ENCODE measurements around the gene CFAP61. TPM values are rescaled to one million over a fixed set of nuclear protein-coding genes. Genes with fewer than 3 reads are reported as not detected.
"Not testable (repeated sequence)": the region's sequence is repeated elsewhere in the genome, so short reads cannot be mapped to it uniquely, and the experiment has no call there.

Gene CFAP61
- polyA plus RNA-seq, 1 of the 3 experiments (the other 2 are of a cell fraction): 0.26 TPM

GRCh38 chr20:20103486-20103885 is 51.2 kb downstream of the CFAP61 start:
- Histone ChIP-seq H3F3A (replicated peaks; ENCODE audit: insufficient read depth) (no peaks in the 10 kb centered on the region), H2AFZ (ENCODE audit: low read depth) (no peak overlapping the region), H3K27ac (ENCODE audit: low read depth in 2 of 2, low read length in 1 of 2) (no peak overlapping the region), H3K79me2 (ENCODE audit: insufficient read depth) (no peaks in the 10 kb centered on the region), H3K36me3 (replicated peaks in 1 of 2; ENCODE audit: control insufficient read depth in 1 of 2, insufficient read depth in 2 of 2, low read length in 1 of 2) (no peaks in the 10 kb centered on the region), H4K20me1 (ENCODE audit: insufficient read depth) (no peaks in the 10 kb centered on the region), H3K4me1 (ENCODE audit: control insufficient read depth in 1 of 2, insufficient read depth in 2 of 2, low read depth in 1 of 2, low read length in 1 of 2) (no peaks in the 10 kb centered on the region), H3K4me2 (no peak overlapping the region), H3K4me3 (ENCODE audit: low read depth in 2 of 2, low read length in 1 of 2) (no peak overlapping the region), H3K9me2 (no peaks in the 10 kb centered on the region), H3K9ac (no peak overlapping the region), H3K9me3 (no peaks in the 10 kb centered on the region), H3K27me3 (ENCODE audit: insufficient read depth) (no peaks in the 10 kb centered on the region)
- TF ChIP-seq ZBTB33 (IDR thresholded peaks at IDR 0.05; ENCODE audit: borderline replicate concordance, low read depth) (no peak), JUND (IDR thresholded peaks at IDR 0.05) (no peak), FOXJ3 (CRISPR knock-in tag; IDR thresholded peaks at IDR 0.05) (no peak), USF2 (IDR thresholded peaks at IDR 0.05; ENCODE audit: borderline replicate concordance, low read depth, low read length) (no peak), IRF3 (IDR thresholded peaks at IDR 0.05; ENCODE audit: low read depth, low read length) (no peak), MEF2A (IDR thresholded peaks at IDR 0.05; ENCODE audit: borderline replicate concordance, low read depth) (no peak), TAF1 (IDR thresholded peaks at IDR 0.05; ENCODE audit: borderline replicate concordance, low read depth, low read length) (no peak), YY1 (IDR thresholded peaks at IDR 0.05; ENCODE audit: low read depth) (no peak), EZH2phosphoT487 (IDR thresholded peaks at IDR 0.05; ENCODE audit: borderline replicate concordance, low read depth) (no peak)
- TF ChIP-seq, protein P1, sequence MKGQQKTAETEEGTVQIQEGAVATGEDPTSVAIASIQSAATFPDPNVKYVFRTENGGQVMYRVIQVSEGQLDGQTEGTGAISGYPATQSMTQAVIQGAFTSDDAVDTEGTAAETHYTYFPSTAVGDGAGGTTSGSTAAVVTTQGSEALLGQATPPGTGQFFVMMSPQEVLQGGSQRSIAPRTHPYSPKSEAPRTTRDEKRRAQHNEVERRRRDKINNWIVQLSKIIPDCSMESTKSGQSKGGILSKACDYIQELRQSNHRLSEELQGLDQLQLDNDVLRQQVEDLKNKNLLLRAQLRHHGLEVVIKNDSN (IDR thresholded peaks at IDR 0.05; ENCODE audit: borderline replicate concordance, low read depth): no peak
- ChIA-PET POLR2A (no interaction called here), CTCF (no interaction called here)
- DNase-seq: no peak
- 56% methylated on average over 2 of the region's 2 CpGs for WGBS (ENCODE audit: low lambda C conversion rate)

GRCh38 chr20:20123187-20123586 is 70.9 kb downstream of the CFAP61 start:
- H3K9me3 ChIP-seq; H2AFZ ChIP-seq (ENCODE audit: low read depth); H3K4me2 ChIP-seq; H3K36me3 ChIP-seq (replicated peaks in 1 of 2; ENCODE audit: control insufficient read depth in 1 of 2, insufficient read depth in 2 of 2, low read length in 1 of 2); H3K27ac ChIP-seq (ENCODE audit: low read depth in 2 of 2, low read length in 1 of 2); H3F3A ChIP-seq (replicated peaks; ENCODE audit: insufficient read depth); H3K4me3 ChIP-seq (ENCODE audit: low read depth in 2 of 2, low read length in 1 of 2); POLR2A ChIA-PET; H4K20me1 ChIP-seq (ENCODE audit: insufficient read depth); H3K9me2 ChIP-seq; H3K79me2 ChIP-seq (ENCODE audit: insufficient read depth); H3K27me3 ChIP-seq (ENCODE audit: insufficient read depth); CTCF ChIA-PET; H3K4me1 ChIP-seq (ENCODE audit: control insufficient read depth in 1 of 2, insufficient read depth in 2 of 2, low read depth in 1 of 2, low read length in 1 of 2); DNase-seq; H3K9ac ChIP-seq: not testable (repeated sequence)
- 3% methylated on average over 1 of the region's 1 CpG for WGBS (ENCODE audit: low lambda C conversion rate)
